CD4-positive, alpha-beta T cell treated with Interleukin-6 at 100 ng/mL for 8 hours (primary cell): ENCODE results near the gene LRRC8A.
"Not testable (repeated sequence)": the region's sequence is repeated elsewhere in the genome, so short reads cannot be mapped to it uniquely, and the experiment has no call there.

ENCODE experiments used
- DNase-seq: peaks from one replicate; pipeline ENCODE4 v3.0.0-alpha.2; 2020; ENCODE audit warnings: mixed read lengths, low spot score

The LRRC8A gene

GRCh38 chr9:128881884-128882676 lies at the start of gene LRRC8A, which contains the start of gene KYAT1:
Gene LRRC8A, plus strand, starts transcription at chr9:128882133. Its CDS starts 25,032 bp downstream, at chr9:128907165.
Gene KYAT1, minus strand, starts transcription at chr9:128881950. Its CDS starts 36,545 bp downstream, at chr9:128845405.
- DNase-seq: peak; percentile 96

- DNase-seq: no peak
These were observed 48.2 kb upstream of the LRRC8A start for GRCh38 chr9:128833696-128834095.

GRCh38 chr9:128835246-128836210 lies 46.4 kb upstream of the LRRC8A start:
- DNase-seq: no peak

GRCh38 chr9:128836509-128837145 lies 45.3 kb upstream of the LRRC8A start:
- no peak for DNase-seq

GRCh38 chr9:128838338-128838737 lies 43.6 kb upstream of the LRRC8A start:
- no peak for DNase-seq

- DNase-seq: no peak
These were observed 41.4 kb upstream of the LRRC8A start for GRCh38 chr9:128840524-128840923.

GRCh38 chr9:128841694-128842492 lies 40.0 kb upstream of the LRRC8A start:
- no peak for DNase-seq

- DNase-seq: not testable (repeated sequence)
These were observed 38.8 kb upstream of the LRRC8A start for GRCh38 chr9:128843171-128843570.

- DNase-seq: no peak
These were observed 36.6 kb upstream of the LRRC8A start for GRCh38 chr9:128845186-128845931.

GRCh38 chr9:128846680-128847030 lies 35.3 kb upstream of the LRRC8A start:
- no peak for DNase-seq

GRCh38 chr9:128847803-128848202 lies 34.1 kb upstream of the LRRC8A start:
- DNase-seq: no peak

GRCh38 chr9:128851024-128851423 lies 30.9 kb upstream of the LRRC8A start:
- DNase-seq: not testable (repeated sequence)

- DNase-seq: not testable (repeated sequence)
These were observed 29.9 kb upstream of the LRRC8A start for GRCh38 chr9:128851779-128852600.

GRCh38 chr9:128852646-128853045 lies 29.3 kb upstream of the LRRC8A start:
- DNase-seq: not testable (repeated sequence)

- DNase-seq: not testable (repeated sequence)
These were observed 27.5 kb upstream of the LRRC8A start for GRCh38 chr9:128854454-128854853.

GRCh38 chr9:128858476-128858875 lies 23.5 kb upstream of the LRRC8A start:
- DNase-seq: not testable (repeated sequence)

GRCh38 chr9:128860937-128861336 lies 21.0 kb upstream of the LRRC8A start:
- no peak for DNase-seq

- no peak for DNase-seq
These were observed 20.4 kb upstream of the LRRC8A start for GRCh38 chr9:128861501-128861900.

GRCh38 chr9:128862401-128862851 lies 19.5 kb upstream of the LRRC8A start:
- no peak for DNase-seq

GRCh38 chr9:128863647-128864046 lies 18.3 kb upstream of the LRRC8A start:
- DNase-seq: peak; percentile 83
